Measurements from ENCODE around the gene KCNIP4. TPM values are rescaled to one million over a fixed set of nuclear protein-coding genes. Genes with fewer than 3 reads are reported as not detected.

Gene KCNIP4
- total and polyA plus RNA-seq, 2 experiments from 2014 or later: 0.14 to 0.63 TPM

DNA sequence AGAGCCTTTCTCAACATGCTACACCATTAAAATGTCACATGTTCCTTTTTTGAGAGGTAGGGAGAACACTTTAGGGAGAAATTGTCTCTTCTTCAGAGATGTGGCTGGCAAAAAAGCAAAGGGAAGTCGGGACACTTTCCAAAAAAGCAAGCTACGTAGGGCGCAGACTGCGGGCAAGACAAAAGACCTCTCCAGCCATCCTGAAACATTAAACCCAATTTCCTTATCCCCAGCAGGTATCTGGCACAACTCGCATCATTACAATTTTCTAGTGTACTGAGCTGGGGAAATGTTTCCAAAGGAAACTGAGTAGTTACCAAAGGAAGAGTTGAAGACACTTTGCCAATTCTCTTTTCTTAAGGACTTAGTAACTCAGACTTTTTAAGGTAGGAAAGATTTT is 1132.3 kb downstream of the KCNIP4 start (continued):
- TF ChIP-seq, protein P1, sequence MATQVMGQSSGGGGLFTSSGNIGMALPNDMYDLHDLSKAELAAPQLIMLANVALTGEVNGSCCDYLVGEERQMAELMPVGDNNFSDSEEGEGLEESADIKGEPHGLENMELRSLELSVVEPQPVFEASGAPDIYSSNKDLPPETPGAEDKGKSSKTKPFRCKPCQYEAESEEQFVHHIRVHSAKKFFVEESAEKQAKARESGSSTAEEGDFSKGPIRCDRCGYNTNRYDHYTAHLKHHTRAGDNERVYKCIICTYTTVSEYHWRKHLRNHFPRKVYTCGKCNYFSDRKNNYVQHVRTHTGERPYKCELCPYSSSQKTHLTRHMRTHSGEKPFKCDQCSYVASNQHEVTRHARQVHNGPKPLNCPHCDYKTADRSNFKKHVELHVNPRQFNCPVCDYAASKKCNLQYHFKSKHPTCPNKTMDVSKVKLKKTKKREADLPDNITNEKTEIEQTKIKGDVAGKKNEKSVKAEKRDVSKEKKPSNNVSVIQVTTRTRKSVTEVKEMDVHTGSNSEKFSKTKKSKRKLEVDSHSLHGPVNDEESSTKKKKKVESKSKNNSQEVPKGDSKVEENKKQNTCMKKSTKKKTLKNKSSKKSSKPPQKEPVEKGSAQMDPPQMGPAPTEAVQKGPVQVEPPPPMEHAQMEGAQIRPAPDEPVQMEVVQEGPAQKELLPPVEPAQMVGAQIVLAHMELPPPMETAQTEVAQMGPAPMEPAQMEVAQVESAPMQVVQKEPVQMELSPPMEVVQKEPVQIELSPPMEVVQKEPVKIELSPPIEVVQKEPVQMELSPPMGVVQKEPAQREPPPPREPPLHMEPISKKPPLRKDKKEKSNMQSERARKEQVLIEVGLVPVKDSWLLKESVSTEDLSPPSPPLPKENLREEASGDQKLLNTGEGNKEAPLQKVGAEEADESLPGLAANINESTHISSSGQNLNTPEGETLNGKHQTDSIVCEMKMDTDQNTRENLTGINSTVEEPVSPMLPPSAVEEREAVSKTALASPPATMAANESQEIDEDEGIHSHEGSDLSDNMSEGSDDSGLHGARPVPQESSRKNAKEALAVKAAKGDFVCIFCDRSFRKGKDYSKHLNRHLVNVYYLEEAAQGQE (IDR thresholded peaks at IDR 0.05; ENCODE audit: unreplicated experiment): no peak
- no peak for TF ChIP-seq CREB1 (CRISPR knock-in tag; IDR thresholded peaks at IDR 0.05; ENCODE audit: low read depth)

DNA sequence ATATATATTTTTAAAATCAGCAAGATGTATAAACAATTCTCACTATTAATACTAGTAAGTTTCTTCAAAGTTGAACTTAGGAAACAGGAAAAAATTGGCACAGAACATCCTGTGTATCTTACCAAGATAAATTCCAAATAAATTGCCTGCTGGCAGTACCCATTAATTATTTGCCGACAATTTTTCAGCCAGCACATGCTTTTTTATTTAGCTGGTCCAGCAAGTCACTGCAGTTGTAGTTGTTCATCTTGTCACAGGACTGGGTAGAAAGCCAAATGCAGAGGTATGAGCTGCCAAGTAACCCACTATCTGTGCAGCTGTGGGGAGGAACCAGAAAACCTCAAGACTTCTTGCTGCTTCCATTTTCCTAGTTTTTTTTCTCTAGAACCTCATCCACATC is 1134.9 kb downstream of the KCNIP4 start:
- Histone ChIP-seq H4K20me1 (replicated peaks; ENCODE audit: insufficient read depth) (no peaks in the 10 kb centered on the region), H3F3A (replicated peaks; ENCODE audit: low read depth) (no peaks in the 10 kb centered on the region), H3K9me2 (ENCODE audit: insufficient read depth) (0 out of 2 replicates have a peak, but pooled peaks cover 5% of the 10 kb centered on the region), H3K4me3 (no peak overlapping the region), H3K27me3 (ENCODE audit: insufficient read depth) (no peaks in the 10 kb centered on the region), H3K27ac (ENCODE audit: low read depth) (no peak overlapping the region), H3K79me2 (replicated peaks; ENCODE audit: insufficient read depth) (no peaks in the 10 kb centered on the region), H3K4me2 (no peak overlapping the region), H3K36me3 (ENCODE audit: insufficient read depth) (no peaks in the 10 kb centered on the region), H2AFZ (no peak overlapping the region), H3K4me1 (ENCODE audit: insufficient read depth) (peaks cover 8% of the 10 kb centered on the region)
- H3K36me3 Mint-ChIP-seq (ENCODE audit: low read depth): no peaks in the 10 kb centered on the region
- DNase-seq (ENCODE audit: low spot score) (no peak), ATAC-seq (no peak)
- H3K4me1 Mint-ChIP-seq: peaks cover 12% of the 10 kb centered on the region; the same call in 2 of the 3 replicates
- H3K4me3 Mint-ChIP-seq: no peak overlapping the region
- no peak overlapping the region for H3K27ac Mint-ChIP-seq
- H3K27me3 Mint-ChIP-seq (ENCODE audit: insufficient read depth, low read depth, poor library complexity): peaks cover 4% of the 10 kb centered on the region
- H3K9me3 Mint-ChIP-seq: no peaks in the 10 kb centered on the region
- TF ChIP-seq EZH2phosphoT487 (IDR thresholded peaks at IDR 0.05; ENCODE audit: unreplicated experiment) (no peak), CREB1 (CRISPR knock-in tag; IDR thresholded peaks at IDR 0.05; ENCODE audit: low read depth) (no peak), NANOG (IDR thresholded peaks at IDR 0.05; ENCODE audit: borderline replicate concordance) (no peak), POLR2AphosphoS5 (IDR thresholded peaks at IDR 0.05; ENCODE audit: low read depth) (no peak), ZNF331 (CRISPR knock-in tag; IDR thresholded peaks at IDR 0.05; ENCODE audit: low read depth) (no peak), JUNB (IDR thresholded peaks at IDR 0.05; ENCODE audit: unreplicated experiment) (no peak), STAT1 (IDR thresholded peaks at IDR 0.05; ENCODE audit: unreplicated experiment) (no peak)
- TF ChIP-seq, protein P2, sequence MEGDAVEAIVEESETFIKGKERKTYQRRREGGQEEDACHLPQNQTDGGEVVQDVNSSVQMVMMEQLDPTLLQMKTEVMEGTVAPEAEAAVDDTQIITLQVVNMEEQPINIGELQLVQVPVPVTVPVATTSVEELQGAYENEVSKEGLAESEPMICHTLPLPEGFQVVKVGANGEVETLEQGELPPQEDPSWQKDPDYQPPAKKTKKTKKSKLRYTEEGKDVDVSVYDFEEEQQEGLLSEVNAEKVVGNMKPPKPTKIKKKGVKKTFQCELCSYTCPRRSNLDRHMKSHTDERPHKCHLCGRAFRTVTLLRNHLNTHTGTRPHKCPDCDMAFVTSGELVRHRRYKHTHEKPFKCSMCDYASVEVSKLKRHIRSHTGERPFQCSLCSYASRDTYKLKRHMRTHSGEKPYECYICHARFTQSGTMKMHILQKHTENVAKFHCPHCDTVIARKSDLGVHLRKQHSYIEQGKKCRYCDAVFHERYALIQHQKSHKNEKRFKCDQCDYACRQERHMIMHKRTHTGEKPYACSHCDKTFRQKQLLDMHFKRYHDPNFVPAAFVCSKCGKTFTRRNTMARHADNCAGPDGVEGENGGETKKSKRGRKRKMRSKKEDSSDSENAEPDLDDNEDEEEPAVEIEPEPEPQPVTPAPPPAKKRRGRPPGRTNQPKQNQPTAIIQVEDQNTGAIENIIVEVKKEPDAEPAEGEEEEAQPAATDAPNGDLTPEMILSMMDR (conservative IDR thresholded peaks at IDR 0.05; ENCODE audit: low read depth in 2 of 2): no peak
- TF ChIP-seq, protein P3, sequence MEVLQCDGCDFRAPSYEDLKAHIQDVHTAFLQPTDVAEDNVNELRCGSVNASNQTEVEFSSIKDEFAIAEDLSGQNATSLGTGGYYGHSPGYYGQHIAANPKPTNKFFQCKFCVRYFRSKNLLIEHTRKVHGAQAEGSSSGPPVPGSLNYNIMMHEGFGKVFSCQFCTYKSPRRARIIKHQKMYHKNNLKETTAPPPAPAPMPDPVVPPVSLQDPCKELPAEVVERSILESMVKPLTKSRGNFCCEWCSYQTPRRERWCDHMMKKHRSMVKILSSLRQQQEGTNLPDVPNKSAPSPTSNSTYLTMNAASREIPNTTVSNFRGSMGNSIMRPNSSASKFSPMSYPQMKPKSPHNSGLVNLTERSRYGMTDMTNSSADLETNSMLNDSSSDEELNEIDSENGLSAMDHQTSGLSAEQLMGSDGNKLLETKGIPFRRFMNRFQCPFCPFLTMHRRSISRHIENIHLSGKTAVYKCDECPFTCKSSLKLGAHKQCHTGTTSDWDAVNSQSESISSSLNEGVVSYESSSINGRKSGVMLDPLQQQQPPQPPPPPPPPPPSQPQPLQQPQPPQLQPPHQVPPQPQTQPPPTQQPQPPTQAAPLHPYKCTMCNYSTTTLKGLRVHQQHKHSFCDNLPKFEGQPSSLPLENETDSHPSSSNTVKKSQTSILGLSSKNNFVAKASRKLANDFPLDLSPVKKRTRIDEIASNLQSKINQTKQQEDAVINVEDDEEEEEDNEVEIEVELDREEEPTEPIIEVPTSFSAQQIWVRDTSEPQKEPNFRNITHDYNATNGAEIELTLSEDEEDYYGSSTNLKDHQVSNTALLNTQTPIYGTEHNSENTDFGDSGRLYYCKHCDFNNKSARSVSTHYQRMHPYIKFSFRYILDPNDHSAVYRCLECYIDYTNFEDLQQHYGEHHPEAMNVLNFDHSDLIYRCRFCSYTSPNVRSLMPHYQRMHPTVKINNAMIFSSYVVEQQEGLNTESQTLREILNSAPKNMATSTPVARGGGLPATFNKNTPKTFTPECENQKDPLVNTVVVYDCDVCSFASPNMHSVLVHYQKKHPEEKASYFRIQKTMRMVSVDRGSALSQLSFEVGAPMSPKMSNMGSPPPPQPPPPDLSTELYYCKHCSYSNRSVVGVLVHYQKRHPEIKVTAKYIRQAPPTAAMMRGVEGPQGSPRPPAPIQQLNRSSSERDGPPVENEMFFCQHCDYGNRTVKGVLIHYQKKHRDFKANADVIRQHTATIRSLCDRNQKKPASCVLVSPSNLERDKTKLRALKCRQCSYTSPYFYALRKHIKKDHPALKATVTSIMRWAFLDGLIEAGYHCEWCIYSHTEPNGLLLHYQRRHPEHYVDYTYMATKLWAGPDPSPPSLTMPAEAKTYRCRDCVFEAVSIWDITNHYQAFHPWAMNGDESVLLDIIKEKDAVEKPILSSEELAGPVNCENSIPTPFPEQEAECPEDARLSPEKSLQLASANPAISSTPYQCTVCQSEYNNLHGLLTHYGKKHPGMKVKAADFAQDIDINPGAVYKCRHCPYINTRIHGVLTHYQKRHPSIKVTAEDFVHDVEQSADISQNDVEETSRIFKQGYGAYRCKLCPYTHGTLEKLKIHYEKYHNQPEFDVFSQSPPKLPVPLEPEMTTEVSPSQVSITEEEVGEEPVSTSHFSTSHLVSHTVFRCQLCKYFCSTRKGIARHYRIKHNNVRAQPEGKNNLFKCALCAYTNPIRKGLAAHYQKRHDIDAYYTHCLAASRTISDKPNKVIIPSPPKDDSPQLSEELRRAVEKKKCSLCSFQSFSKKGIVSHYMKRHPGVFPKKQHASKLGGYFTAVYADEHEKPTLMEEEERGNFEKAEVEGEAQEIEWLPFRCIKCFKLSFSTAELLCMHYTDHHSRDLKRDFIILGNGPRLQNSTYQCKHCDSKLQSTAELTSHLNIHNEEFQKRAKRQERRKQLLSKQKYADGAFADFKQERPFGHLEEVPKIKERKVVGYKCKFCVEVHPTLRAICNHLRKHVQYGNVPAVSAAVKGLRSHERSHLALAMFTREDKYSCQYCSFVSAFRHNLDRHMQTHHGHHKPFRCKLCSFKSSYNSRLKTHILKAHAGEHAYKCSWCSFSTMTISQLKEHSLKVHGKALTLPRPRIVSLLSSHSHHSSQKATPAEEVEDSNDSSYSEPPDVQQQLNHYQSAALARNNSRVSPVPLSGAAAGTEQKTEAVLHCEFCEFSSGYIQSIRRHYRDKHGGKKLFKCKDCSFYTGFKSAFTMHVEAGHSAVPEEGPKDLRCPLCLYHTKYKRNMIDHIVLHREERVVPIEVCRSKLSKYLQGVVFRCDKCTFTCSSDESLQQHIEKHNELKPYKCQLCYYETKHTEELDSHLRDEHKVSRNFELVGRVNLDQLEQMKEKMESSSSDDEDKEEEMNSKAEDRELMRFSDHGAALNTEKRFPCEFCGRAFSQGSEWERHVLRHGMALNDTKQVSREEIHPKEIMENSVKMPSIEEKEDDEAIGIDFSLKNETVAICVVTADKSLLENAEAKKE (CRISPR knock-in tag; IDR thresholded peaks at IDR 0.05): no peak
- TF ChIP-seq, protein P1 (IDR thresholded peaks at IDR 0.05; ENCODE audit: unreplicated experiment): no peak
